GM19463 (cell line): ENCODE results near the gene GABBR2.
"Not testable (repeated sequence)": the region's sequence is repeated elsewhere in the genome, so short reads cannot be mapped to it uniquely, and the experiment has no call there.

Experiments
- ATAC-seq: cut with Tn5 transposase; IDR thresholded peaks from one replicate; pipeline ENCODE4 v1.9.1; 2021; ENCODE audit warnings: mild to moderate bottlenecking, moderate library complexity; ENCODE audit not compliant: unreplicated experiment

Gene GABBR2

DNA sequence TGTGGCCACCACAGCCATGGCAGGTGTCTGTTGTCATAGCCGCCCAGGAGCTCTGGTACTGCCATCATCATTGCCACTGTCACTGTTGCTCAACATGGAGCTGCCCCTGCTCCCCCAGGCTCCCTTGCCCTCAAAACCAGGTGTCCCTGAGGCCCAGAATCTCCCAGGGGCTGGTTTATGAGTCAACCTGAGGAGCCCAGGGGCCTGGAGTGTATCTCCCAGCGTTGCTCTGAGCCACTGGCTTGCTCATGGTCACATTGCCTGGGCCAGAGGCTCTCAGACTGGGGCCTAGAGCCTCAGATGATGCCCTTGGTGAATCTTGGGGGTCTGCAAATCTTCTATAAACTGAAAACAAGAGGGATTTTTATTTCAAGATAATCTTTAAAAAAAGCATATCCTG, 428.6 kb downstream of the GABBR2 start:
- no peak for ATAC-seq

GRCh38 chr9:98276907-98277469, 431.7 kb downstream of the GABBR2 start:
- ATAC-seq: no peak

- ATAC-seq: no peak
Observed at GRCh38 chr9:98275159-98275558, 433.6 kb downstream of the GABBR2 start.

- ATAC-seq: no peak
Observed at GRCh38 chr9:98272083-98272482, 436.7 kb downstream of the GABBR2 start.

GRCh38 chr9:98271479-98271878, 437.3 kb downstream of the GABBR2 start:
- no peak for ATAC-seq

DNA sequence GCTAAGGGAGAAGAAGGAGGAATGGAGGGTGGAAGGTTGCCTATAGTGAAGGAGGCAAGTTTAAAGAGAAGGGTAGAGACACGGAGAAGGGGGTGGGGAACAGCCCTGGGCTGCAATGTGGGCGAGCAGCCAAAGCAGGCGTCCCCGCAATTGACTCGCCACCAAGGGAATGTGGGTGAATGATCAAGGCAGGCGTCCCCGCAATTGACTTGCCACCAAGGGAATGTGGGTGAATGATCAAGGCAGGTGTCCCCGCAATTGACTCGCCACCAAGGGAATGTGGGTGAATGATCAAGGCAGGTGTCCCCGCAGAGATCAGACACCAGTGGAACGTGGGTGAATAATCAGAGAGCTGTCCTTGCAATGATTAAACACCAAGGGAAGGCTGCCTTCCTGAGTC, 438.5 kb downstream of the GABBR2 start:
- ATAC-seq: not testable (repeated sequence)

DNA sequence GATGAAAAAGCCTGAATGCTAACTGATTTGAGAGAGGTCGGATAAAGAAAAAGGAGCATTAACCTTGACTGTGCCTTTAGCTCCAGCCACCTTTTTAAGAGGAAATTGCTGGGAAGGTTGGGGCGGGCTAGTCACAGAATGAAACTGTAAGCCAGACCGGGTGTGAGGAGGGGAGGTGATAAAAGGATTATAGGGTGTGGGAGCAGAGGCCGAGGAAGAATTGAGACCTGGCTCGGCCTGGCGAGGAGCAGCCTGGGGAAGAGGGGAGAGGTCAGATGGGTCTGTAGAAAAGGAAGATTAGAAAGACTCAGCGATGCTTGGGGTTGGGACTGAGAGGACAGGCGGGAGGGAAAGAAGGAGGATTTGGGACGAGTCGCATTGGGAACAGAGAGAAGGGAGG, 439.1 kb downstream of the GABBR2 start:
- ATAC-seq: not testable (repeated sequence)

DNA sequence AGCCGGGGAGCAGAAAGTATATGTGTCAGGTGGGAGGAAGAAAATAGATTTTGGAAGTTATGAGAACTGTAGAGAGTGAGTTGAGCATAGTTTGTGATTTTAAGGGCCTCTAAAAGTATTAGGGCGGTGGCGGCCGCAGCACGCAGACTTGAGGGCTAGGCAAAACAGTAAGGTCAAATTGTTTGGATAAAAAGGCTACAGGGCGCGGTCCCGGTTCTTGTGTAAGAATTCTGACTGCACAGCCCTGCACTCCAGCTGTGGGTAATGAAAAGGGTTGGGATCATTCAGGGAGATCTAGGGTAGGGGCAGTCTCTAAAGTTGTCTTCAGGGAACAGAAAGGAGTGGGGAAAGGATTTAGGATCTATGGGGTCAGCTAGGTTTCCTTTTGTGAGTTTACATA, 441.2 kb downstream of the GABBR2 start:
- not testable (repeated sequence) for ATAC-seq

DNA sequence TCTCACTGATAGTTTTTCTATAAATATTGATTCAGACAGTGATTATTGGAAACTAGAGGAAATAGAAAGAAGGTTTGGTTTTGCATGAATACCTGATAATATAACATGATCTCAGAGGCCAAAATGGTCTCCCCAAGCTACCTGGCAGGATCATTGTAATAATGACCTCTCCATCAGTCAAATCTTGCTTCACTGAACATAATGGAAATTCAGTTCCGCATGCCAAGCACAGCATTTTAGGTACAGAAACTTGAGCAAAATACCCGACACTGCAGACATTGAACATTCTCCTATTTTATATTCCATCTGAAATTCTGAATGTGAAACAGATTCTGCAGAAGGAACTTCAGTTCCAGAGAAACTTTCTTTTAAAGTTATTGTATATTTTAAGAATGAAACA, 444.2 kb downstream of the GABBR2 start:
- no peak for ATAC-seq

DNA sequence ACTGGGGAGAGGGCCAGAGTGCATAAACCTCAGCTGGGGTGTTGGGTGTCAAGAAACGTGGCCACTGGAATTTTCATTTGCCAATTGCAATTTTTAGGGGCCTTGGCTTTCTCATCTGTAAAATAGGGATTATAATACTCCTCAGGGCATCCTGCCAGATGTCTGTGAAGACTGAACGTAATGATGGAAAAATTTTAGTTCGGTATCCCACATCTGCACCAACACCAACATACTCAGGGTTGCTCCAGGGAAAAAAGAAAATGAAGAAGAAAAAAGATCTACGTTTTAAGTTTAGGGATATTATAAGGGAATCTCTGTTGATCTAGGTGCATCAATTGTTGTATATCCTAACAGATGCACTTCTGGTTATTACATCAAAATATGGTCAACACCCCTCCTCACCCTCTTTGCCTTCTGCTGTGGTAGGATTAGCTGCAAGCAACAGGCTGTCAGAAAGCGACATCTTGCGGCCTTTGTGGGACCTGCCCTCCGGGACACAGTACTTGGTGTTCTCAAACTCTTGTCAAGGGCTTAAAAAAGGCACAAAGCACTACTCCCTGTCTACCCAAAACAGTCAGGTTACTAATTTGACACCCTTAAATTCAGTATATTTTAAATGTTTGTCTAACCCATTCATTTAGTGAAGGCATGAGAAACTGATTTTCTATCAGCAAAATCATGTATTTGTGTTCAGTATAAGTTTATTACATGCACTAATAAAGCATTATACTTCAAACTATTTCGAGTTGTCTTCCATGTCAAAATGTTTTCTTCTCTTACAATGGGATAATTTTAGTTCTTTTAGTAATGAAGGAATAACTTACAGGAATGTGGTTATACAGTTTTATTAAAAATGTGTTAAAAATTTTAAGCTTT, 445.0 kb downstream of the GABBR2 start:
- ATAC-seq: peak; percentile 89

DNA sequence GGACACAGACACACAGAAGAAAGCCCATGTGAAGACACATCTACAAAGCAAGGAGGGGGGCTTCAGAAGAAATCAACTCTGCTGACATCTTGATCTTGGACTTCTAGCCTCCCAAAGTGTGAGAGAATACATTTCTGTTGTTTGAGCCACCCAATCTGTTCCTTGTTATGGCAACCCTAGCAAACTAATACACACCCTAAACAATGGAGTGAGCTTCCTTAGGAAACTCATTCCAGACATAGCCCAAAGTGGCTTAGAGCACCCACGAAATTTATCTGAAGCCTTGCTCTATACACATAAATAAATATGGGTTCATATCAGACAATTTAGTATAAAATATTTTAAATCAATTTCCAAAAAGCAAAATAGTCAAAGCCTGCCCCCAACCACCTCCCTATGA, 445.7 kb downstream of the GABBR2 start:
- no peak for ATAC-seq

- ATAC-seq: no peak
Observed at GRCh38 chr9:98262056-98262455, 446.7 kb downstream of the GABBR2 start.

- no peak for ATAC-seq
Observed at GRCh38 chr9:98260635-98261034, 448.1 kb downstream of the GABBR2 start.

GRCh38 chr9:98259791-98260190, 448.9 kb downstream of the GABBR2 start:
- no peak for ATAC-seq

GRCh38 chr9:98256756-98257155, 452.0 kb downstream of the GABBR2 start:
- no peak for ATAC-seq

DNA sequence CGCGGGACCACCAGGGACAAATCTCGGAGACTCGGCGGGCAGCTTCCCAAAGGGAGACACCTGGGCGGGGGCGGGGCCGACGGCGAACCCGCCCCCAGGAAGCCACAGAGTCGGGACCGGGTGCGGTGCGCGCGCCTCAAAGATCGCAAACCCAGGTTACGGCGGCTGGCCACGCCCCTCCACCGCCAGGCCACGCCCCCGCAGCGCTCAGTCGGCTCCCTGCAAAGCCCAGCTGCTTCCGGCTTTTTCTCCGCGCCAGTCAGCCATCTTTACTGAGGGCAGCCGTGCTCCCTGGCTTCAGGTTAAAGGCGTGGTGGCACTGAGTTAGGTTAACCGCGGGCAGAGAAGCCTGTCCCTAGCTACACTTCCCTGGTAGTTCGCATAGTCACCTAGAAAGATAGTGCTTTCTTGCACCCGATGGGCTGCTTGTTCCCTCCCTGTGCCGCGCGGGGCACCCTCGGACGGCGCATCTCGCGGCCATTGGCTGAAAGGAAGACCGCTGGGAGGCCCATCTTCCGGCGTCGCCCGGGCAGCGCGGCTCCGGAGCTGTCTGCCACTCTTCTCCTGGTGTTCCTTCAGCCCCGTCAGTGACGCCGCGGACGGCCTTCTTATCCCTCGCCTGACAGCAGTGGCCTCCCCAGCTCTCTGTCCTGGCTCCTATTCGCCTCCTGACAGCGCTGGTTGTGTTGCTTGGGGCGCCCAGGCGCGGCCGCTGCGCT, 453.0 kb downstream of the GABBR2 start, which contains the start of gene TBC1D2:
Gene TBC1D2, minus strand, starts transcription at position 72 of the 719 bp plus-strand sequence. CDS start 108 bp downstream, outside the sequence.
- ATAC-seq: peak; percentile 85

- no peak for ATAC-seq
Observed at GRCh38 chr9:98255061-98255577, 453.6 kb downstream of the GABBR2 start.

DNA sequence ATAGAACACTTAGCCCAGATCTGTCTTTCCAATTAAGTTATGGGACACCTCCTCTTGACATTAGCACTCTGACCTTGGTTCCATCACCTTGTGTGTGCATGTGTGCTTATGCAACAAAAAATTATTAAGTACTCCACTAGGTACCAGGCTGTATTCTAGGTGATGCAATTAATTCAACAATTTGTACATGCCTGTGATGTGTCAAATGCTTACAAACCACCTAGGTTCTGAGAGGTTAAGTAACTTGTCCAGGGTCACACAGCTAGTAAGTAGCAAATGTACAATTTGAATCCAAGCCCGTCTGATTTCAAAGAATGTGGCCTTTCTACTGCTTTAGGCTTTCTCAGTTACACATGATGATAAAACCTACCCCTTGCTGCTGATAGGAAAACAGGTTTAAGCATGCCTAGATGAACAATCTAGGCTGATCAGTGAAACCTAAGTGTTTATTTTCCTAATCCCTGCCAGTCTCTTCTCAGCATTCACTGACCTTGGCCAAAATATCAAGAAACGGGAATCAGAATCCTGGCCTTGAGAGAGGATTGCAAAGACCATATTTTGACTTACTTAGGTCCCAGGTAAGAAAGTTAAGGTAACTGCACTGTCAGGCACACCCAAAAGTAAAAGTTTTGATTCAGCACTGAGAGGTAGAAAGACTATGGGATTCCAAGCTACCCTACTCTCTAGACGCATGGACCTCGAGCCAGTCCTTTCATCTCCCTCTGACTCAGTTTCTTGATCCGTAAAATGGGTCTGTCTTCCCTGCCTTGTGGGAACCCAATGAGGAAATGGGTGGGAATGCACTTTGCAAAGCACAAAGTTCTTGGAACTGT, 454.3 kb downstream of the GABBR2 start:
- ATAC-seq: no peak

DNA sequence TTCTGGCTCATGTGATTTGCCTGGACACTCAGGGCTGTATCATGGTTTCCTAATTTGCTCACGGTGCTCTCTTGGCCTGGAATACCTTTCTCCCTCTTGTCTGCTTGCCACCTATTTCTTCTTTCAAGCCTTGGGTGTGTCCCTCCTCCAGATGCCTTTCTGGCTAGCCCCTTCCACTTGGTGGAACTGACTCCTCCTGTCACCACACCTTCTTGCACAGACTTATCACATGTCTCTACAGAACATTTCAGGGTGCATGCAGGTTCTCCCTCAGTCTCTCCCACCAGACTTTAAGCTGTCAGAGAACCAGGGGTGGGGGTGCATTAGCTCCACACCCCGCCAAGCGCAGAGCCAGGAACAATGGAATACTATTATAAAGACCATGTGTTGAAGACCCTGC, 455.2 kb downstream of the GABBR2 start:
- ATAC-seq: no peak

- no peak for ATAC-seq
Observed at GRCh38 chr9:98251551-98251950, 457.2 kb downstream of the GABBR2 start.

DNA sequence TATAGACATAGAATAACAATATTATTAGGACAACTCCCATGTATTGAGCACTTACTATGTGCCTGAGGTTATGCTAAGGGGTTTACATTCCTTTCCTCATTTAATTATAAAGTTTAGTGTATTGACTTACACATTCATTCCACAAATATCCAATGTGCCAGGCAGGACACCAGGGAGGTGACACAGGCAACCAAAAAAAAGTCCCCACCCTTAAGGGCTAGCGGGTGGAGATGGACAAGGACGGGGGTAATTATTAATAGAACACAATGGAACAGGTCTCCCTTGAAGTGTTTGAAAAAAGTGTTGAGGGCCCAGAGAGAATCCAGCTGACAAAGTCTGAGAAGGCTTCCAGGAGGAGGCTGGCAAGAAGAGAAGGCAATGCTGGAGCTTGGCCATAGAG, 459.0 kb downstream of the GABBR2 start:
- no peak for ATAC-seq
